BE2C (cell line): Measurements from ENCODE around the gene MYL6.

Source experiments
- DNase-seq: peaks from one replicate; pipeline ENCODE4 v3.0.0-alpha.2; 2020
- H3K27me3 ChIP-seq: fragments of 250-450 bp; sonication (Bioruptor Pico); 2 replicates; pipeline ENCODE4 v1.5.1; 2020; ENCODE audit warnings: mild to moderate bottlenecking
- H3K36me3 ChIP-seq: fragments of 250-450 bp; sonication (Bioruptor Pico); 2 replicates; pipeline ENCODE4 v1.5.1; 2020; ENCODE audit warnings: mild to moderate bottlenecking
- H3K4me1 ChIP-seq: fragments of 250-450 bp; sonication (Bioruptor Pico); 2 replicates; pipeline ENCODE4 v1.5.1; 2020
- H3K4me3 ChIP-seq: 2 replicates; pipeline ENCODE4 v1.5.1; 2011; ENCODE audit warnings: low read depth, low read length
- H3K9me3 ChIP-seq: fragments of 250-450 bp; sonication (Bioruptor Pico); 2 replicates; pipeline ENCODE4 v1.5.1; 2020
- TF ChIP-seq, protein P1 (sequence below): IDR thresholded peaks from 2 replicates; pipeline ENCODE4 v1.5.1; 2012; ENCODE audit warnings: mild to moderate bottlenecking, low read depth, low read length

Gene MYL6

DNA sequence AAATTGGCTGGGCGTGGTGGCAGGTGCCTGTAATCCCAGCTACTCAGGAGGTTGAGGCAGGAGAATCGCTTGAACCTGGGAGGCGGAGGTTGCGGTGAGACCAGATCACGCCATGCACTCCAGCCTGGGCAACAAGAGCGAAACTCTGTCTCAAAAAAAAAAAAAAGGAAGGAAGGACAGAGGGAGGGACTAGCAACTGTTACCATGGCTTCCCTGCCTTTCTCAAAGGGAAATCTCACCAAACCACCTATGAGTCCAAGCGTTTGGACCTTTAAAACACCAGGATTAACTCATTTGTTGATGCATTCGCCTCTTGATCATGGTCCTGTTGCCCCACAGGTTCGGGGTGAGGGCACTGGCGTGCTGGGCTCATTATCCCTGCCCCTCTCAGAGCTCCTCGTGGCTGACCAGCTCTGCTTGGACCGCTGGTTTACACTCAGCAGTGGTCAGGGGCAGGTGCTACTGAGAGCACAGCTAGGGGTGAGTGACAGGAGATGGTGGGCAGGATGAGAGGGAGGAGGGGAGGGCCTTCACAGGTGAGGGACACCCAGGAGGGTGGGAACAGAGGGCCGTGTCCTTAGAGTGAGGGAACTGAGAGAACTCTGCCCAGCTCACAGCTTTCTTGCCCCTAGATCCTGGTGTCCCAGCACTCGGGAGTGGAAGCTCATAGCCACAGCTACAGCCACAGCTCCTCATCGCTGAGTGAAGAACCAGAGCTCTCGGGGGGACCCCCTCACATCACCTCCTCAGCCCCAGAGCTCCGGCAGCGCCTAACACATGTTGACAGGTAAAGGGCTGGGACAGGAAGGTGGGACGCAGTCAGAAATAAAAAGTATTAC, 16.0 kb upstream of the MYL6 start:
- DNase-seq, result no peak
- TF ChIP-seq, protein P1, sequence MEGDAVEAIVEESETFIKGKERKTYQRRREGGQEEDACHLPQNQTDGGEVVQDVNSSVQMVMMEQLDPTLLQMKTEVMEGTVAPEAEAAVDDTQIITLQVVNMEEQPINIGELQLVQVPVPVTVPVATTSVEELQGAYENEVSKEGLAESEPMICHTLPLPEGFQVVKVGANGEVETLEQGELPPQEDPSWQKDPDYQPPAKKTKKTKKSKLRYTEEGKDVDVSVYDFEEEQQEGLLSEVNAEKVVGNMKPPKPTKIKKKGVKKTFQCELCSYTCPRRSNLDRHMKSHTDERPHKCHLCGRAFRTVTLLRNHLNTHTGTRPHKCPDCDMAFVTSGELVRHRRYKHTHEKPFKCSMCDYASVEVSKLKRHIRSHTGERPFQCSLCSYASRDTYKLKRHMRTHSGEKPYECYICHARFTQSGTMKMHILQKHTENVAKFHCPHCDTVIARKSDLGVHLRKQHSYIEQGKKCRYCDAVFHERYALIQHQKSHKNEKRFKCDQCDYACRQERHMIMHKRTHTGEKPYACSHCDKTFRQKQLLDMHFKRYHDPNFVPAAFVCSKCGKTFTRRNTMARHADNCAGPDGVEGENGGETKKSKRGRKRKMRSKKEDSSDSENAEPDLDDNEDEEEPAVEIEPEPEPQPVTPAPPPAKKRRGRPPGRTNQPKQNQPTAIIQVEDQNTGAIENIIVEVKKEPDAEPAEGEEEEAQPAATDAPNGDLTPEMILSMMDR, result no peak
- H3K9me3 ChIP-seq, result no peaks in the 10 kb centered on the region
- H3K4me1 ChIP-seq, result no peaks in the 10 kb centered on the region
- H3K27me3 ChIP-seq, result no peaks in the 10 kb centered on the region
- H3K4me3 ChIP-seq, result no peak overlapping the region
- H3K36me3 ChIP-seq, result peaks cover 64% of the 10 kb centered on the region

DNA sequence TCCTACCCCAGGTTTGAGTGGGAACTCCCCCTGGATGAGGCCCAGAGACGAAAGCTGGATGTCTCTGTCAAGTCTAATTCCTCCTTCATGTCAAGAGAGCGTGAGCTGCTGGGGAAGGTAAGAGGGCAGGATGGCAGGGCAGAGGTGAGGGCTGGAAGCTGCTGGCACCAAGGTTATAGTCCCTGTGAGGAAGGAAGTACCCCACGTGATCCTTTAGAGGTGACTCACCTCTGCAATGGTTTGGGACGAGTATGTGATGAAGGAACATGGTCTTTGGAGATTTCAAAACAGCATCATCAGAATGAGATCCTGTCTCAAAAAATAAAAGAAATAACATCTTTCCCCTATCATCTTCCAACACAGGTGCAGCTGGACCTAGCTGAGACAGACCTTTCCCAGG, 14.9 kb upstream of the MYL6 start:
- TF ChIP-seq, protein P1, result no peak
- Histone ChIP-seq H3K9me3 (no peaks in the 10 kb centered on the region), H3K4me3 (no peak overlapping the region), H3K4me1 (no peaks in the 10 kb centered on the region), H3K27me3 (no peaks in the 10 kb centered on the region), H3K36me3 (peaks cover 54% of the 10 kb centered on the region)
- no peak for DNase-seq

DNA sequence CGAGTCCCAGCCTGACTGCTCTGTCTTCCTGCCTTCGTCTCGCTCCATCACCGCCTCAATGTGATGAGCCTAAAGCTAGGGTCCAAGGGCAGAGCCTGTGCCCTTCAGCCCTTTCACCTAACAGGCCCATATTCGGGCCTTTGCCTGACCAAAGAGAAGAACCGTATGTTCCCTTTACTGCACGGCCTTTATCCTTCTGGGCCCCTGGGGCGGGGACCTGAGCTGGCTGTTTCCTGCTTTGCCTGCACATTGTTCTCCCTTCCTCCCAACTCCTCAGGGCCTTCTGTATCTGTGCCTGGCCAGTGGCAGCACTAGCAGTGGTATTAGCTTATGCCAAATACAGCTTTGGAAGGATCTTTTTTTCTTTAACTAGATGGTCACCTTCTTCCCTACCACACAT, 14.3 kb upstream of the MYL6 start:
- H3K4me1 ChIP-seq, result no peaks in the 10 kb centered on the region
- no peaks in the 10 kb centered on the region for H3K9me3 ChIP-seq
- DNase-seq, result no peak
- no peaks in the 10 kb centered on the region for H3K27me3 ChIP-seq
- H3K36me3 ChIP-seq, result peaks cover 48% of the 10 kb centered on the region
- H3K4me3 ChIP-seq, result no peak overlapping the region
- TF ChIP-seq, protein P1, result no peak

DNA sequence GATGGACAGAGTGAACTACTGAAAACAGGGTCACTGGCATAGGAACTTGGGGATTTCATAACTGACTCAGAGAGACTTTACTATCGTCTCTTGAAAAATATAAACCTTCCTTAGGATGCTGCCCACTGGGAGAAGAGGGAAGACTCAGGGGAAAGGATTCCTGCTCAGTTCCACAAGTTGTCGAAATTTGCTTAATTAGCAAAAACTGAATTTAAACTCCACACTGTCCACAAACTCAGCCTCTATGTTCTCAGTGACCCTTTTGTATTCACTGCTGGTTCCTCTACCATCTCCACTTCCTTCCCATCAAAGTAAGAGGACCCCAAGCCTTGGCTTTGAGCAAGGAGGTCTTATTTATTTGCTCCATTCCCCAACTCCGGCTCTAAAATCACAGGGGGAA, 12.9 kb upstream of the MYL6 start:
- no peak for DNase-seq
- Histone ChIP-seq H3K9me3 (no peaks in the 10 kb centered on the region), H3K4me1 (no peaks in the 10 kb centered on the region), H3K36me3 (peaks cover 41% of the 10 kb centered on the region), H3K27me3 (no peaks in the 10 kb centered on the region), H3K4me3 (no peak overlapping the region)
- TF ChIP-seq, protein P1, result no peak

DNA sequence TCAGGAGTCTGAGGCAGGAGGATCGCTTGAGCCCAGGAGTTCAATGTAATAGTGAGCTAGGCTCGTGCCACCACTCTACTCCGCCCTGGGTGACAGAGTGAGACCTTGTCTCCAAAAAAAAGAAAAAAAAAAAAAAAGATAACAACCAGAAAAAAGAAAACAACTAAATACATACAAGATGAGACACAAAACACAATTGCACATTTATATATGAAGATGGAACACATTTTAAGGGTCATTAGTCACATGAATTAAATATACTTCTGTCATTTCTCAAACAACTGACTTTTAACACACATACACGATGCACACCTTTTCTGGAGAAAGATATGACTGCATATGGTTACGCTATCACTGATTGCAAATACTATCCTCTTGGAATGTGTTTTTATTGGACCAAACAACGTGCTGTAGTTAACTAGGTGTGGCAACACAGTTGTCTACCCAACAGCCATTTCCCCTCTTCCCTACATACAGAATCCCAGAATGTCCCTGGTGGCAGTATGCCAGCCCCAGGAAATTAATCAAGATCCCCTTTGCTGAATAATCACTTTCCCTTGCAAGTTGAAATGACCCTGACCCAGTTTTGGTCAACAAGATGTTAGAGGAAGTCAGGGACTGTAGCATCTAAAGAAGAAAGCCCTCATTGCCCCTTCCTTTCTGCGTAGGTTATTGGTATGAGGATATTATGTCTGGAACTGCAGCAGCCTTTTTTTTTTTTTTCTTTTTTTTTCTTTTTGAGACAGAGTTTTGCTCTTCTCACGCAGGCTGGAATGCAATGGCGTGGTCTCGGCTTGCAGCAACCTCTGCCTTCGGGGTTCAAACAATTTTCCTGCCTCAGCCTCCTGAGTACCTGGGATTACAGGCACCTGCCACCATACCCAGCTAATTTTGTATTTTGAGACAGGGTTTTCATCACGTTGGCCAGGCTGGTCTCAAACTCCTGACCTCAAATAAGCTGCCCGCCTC, 11.4 kb upstream of the MYL6 start:
- peaks cover 31% of the 10 kb centered on the region for H3K36me3 ChIP-seq
- peaks cover 4% of the 10 kb centered on the region; the same call in 1 of the 2 replicates for H3K4me1 ChIP-seq
- TF ChIP-seq, protein P1, result no peak
- H3K27me3 ChIP-seq, result no peaks in the 10 kb centered on the region
- H3K4me3 ChIP-seq, result no peak overlapping the region
- no peaks in the 10 kb centered on the region for H3K9me3 ChIP-seq
- no peak for DNase-seq
